Cardiac fibroblast (primary cell): ENCODE measurements around the gene GSE1.

ENCODE experiments used
- DNase-seq, 2 donors: peaks; one replicate each; pipeline versions ENCODE4 v3.0.0 to v3.0.0-alpha.2; 2010; ENCODE audit warnings: low read depth in 2 of 2
- H3K4me3 ChIP-seq, 2 donors: replicated peaks in 1 of 2; 1 replicate in 1 of 2; 2 replicates in 1 of 2; pipeline ENCODE4 v1.5.1; 2011; ENCODE audit warnings: low read depth in 2 of 2, low read length in 2 of 2, mild to moderate bottlenecking in 2 of 2, moderate library complexity in 1 of 2
- CTCF ChIP-seq: IDR thresholded peaks from one replicate; pipeline ENCODE4 v1.5.1; 2011; ENCODE audit warnings: low read depth, mild to moderate bottlenecking, low read length, inconsistent platforms

GSE1 gene

DNA sequence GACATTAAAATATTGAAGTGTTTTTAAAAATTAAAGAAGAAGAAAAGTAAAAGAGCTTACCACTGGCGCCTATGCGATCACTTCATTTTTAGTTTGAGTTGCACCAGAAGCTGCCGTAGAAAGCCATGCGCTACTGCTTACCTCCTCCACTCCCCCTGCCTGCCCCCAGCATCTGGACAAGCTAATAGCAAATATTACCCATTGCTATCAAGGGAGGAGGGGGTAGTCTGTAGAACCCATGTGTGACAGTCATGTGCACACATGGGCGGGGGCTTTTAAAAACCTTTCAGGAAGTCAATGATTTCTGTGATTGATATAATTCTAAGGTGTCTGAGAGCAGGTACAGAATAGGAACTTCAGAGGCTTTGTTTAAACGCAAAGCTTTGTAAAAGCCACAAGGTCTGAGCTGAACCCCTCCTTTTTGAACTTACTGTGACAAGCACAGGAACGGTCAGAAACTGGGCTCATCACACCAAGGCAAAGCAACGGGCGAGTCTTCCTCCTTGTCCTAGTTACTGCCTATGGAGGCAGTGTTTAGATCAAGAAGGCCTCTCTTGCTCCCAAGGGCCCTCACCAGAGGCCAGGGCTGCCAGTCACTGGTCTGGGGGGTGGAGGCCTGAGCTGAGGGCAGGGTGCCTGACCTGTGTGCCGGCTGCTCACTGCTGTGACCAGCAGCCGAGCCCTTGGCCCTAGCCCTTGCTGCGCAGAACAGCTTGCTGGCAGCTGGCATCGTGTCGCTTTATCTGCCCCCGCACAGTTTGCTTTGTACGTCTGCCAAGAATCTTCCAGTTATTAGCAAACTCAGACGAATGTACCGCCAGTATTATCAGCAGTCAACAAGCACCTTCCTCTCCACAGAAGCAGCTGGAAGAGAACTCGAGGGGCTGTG, 60.7 kb downstream of the GSE1 start:
- no peak for TF ChIP-seq CTCF
- H3K4me3 ChIP-seq = no peak overlapping the region

GRCh38 chr16:85674418-85674755, 61.3 kb downstream of the GSE1 start:
- H3K4me3 ChIP-seq = no peak overlapping the region
- no peak for DNase-seq
- no peak for TF ChIP-seq CTCF

More for the DNA sequence above, 60.7 kb downstream of the GSE1 start:
- peak; percentile 64 to 80 for DNase-seq

- DNase-seq = no peak
- TF ChIP-seq CTCF = no peak
- H3K4me3 ChIP-seq = no peak overlapping the region
These were observed 61.7 kb downstream of the GSE1 start for GRCh38 chr16:85674828-85675227.

- no peak overlapping the region for H3K4me3 ChIP-seq
- DNase-seq = peak; percentile 47 to 66
- peak; percentile 63 for TF ChIP-seq CTCF
These were observed 62.2 kb downstream of the GSE1 start for GRCh38 chr16:85675251-85675874.

GRCh38 chr16:85676466-85676865, 63.3 kb downstream of the GSE1 start:
- TF ChIP-seq CTCF = no peak
- H3K4me3 ChIP-seq = no peak overlapping the region
- no peak for DNase-seq

DNA sequence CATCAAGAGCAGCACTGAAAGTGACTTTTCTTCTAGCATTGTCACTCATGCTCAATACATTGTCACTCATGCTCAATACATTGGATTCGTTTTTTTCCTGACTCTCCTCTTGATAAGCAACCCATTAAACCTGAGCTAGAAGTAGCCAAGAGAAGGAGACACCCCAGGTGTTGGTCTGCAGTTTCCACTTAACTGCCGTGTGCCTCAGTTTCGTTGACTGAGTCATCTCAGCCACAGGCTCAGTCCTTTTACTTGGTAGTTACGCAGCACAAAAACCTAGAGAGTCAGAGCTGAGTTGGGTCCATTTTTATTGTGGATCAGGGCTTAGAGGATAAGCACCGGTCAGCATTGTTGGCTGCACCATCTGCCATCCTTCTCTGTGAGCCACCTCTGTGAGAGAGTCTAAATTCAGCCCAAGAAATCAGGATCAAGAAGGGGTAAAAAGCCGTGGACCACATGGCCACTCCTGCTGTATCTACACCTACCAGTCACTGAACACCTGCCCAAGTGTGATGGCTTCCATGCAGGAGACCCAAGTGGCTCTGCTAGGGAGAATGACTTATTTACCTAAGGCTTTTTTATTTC, 64.4 kb downstream of the GSE1 start:
- no peak for DNase-seq
- H3K4me3 ChIP-seq = no peak overlapping the region
- no peak for TF ChIP-seq CTCF
